Gastroesophageal sphincter (tissue), 3 donors: ENCODE results near the gene CNBP.

Experiments
- CTCF ChIP-seq, 4 experiments: fragments of 200-600 bp in 2 of 4; fragments of 450-650 bp in 2 of 4; sonication (generic) in 1 of 4; IDR thresholded peaks; one replicate each; pipeline ENCODE4 v1.5.1; 2017 to 2019; ENCODE audit warnings: antibody characterized with exemption in 4 of 4, mild to moderate bottlenecking in 2 of 4, moderate library complexity in 2 of 4
- EP300 ChIP-seq: sonication (generic); formaldehyde crosslinking; IDR thresholded peaks from one replicate; pipeline ENCODE4 v1.6.1; 2017; ENCODE audit warnings: antibody characterized with exemption, mild to moderate bottlenecking
- POLR2AphosphoS5 ChIP-seq: sonication (generic); formaldehyde crosslinking; IDR thresholded peaks from one replicate; pipeline ENCODE4 v1.6.1; 2017; ENCODE audit warnings: antibody characterized with exemption

- no peak for TF ChIP-seq EP300
- no peak for TF ChIP-seq CTCF (IDR thresholded peaks at IDR 0.05)
- TF ChIP-seq POLR2AphosphoS5, result no peak
Observed at GRCh38 chr3:129119365-129120100, 64.2 kb downstream of the CNBP start.
